GM18951 (cell line): Measurements from ENCODE around the gene MALRD1.
"Not testable (repeated sequence)": the region's sequence is repeated elsewhere in the genome, so short reads cannot be mapped to it uniquely, and the experiment has no call there.

Experiments used
- POLR2A ChIP-seq: IDR thresholded peaks from 4 replicates; pipeline ENCODE4 v1.6.1; 2011; ENCODE audit warnings: mild to moderate bottlenecking; ENCODE audit not compliant: insufficient read length, insufficient read depth; ENCODE audit errors: extremely low read depth
- in situ Hi-C: fragments of 300-500 bp; cut with MboI; formaldehyde crosslinking; loops from one replicate; pipeline ENCODE4 v1.12.0; 2022; ENCODE audit warnings: low sequenced_read_pairs, mixed read lengths, inconsistent platforms; ENCODE audit not compliant: unreplicated experiment

Gene MALRD1

GRCh38 chr10:19706904-19707303, 658.3 kb downstream of the MALRD1 start:
- in situ Hi-C loops: no loop called here
- no peak for TF ChIP-seq POLR2A

- in situ Hi-C loops: no loop called here
- TF ChIP-seq POLR2A: no peak
Observed at GRCh38 chr10:19707376-19707775, 658.8 kb downstream of the MALRD1 start.

DNA sequence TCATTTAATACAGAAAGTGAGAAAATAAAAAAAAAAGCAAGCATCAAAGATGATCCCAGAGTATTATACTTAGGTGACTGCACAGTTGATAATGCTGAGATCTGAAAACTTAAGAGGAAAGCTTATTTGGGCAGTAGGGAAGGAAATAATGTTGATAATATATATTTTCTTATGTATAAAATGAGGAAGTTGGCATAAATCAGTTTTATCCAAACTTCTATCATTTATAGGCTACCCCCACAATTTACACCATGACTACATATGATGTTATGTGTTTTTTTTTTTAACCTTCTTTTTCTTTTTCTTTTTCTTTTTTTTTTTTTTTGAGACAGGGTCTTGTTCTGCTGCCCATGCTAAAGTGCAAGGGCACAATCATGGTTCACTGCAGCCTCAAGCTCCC, 659.4 kb downstream of the MALRD1 start:
- in situ Hi-C loops: no loop called here
- no peak for TF ChIP-seq POLR2A

GRCh38 chr10:19710600-19710999, 662.0 kb downstream of the MALRD1 start:
- in situ Hi-C loops: no loop called here
- no peak for TF ChIP-seq POLR2A

- in situ Hi-C loops: no loop called here
- no peak for TF ChIP-seq POLR2A
Observed at GRCh38 chr10:19713159-19713558, 664.6 kb downstream of the MALRD1 start.

DNA sequence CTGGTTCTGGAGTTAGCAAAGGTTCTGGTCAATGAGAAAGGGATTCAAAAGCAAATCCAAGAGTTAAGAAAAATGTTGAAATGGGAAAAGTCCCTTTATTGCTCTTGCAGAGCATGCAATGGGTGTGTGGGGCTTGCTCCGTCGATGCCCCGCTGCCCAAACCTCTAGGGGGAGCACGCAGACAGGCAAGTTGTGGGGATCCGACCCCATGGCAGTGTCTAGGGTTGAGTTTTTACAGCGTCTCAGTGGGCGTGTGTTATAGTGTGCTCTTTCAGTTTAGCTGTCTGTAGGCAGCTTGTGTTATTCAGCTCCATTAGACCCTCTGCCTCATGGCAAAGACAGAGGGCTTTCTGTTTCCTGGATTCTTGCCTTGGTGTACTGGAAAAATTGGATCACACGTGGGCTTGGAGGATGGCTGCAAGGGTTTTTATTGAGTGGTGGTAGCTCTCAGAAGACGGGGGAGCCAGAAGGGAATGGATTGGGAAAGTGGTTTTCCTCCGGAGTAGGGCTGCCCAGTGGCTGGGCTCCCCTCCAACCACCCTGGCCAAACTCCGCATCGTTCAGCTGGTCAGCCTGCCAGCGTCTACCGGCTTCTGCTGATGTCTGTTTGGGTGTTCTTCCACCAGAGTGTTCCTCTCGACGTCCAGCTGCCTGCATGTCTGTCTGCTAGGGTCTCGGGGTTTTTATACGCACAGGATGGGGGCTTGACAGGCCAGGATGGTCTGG, 665.4 kb downstream of the MALRD1 start:
- no peak for TF ChIP-seq POLR2A
- in situ Hi-C loops: no loop called here

- no peak for TF ChIP-seq POLR2A
- in situ Hi-C loops: no loop called here
Observed at GRCh38 chr10:19719284-19719683, 670.7 kb downstream of the MALRD1 start.

GRCh38 chr10:19724287-19724686, 675.7 kb downstream of the MALRD1 start:
- no peak for TF ChIP-seq POLR2A

DNA sequence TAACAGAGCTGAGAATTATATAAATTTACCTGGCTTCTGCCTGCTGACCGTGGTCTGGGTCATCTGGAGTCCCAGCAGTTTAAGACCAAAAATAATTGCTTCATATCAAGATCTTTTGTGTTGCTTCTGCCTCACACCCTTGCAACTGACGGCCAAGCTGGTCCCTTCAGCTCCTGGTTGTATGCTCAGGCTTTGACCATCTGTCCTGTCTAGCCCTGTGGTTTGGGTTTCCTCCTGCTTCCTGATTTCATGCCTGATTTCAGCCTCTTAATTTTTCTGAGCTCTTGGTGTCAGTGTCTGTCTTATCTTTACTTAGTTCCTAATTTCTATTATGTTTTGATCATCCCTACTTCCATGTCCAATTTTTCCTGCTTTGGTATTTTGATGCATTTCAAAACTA, 679.8 kb downstream of the MALRD1 start:
- in situ Hi-C loops: no loop called here
- TF ChIP-seq POLR2A: no peak

More at GRCh38 chr10:19724287-19724686, 675.7 kb downstream of the MALRD1 start:
- in situ Hi-C loops: no loop called here

GRCh38 chr10:19728964-19729363, 680.4 kb downstream of the MALRD1 start:
- TF ChIP-seq POLR2A: no peak
- in situ Hi-C loops: no loop called here

- no peak for TF ChIP-seq POLR2A
- in situ Hi-C loops: no loop called here
Observed at GRCh38 chr10:19730167-19730906, 681.7 kb downstream of the MALRD1 start.

GRCh38 chr10:19730907-19731217, 682.3 kb downstream of the MALRD1 start:
- in situ Hi-C loops: no loop called here
- no peak for TF ChIP-seq POLR2A

- in situ Hi-C loops: no loop called here
- TF ChIP-seq POLR2A: no peak
Observed at GRCh38 chr10:19731560-19731959, 683.0 kb downstream of the MALRD1 start.

- in situ Hi-C loops: no loop called here
- TF ChIP-seq POLR2A: no peak
Observed at GRCh38 chr10:19738440-19738839, 689.8 kb downstream of the MALRD1 start.

DNA sequence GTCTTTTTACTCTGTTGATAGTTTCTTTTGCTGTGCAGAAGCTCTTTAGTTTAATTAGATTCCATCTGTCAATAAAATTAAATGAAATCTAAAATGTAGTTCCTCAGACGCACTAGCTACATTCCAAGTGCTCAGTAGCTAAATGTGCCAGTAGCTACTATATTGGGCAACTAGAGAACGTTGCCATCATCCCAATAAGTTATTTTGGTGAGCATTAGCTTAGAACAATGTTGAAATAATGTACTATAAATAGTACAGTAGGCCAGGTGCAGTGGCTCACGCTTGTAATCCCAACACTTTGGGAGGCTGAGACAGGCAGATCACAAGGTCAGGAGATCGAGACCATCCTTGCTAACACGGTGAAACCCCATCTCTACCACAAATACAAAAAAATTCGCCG, 690.6 kb downstream of the MALRD1 start:
- in situ Hi-C loops: not testable (repeated sequence)

GRCh38 chr10:19742144-19742543, 693.5 kb downstream of the MALRD1 start:
- in situ Hi-C loops: not testable (repeated sequence)
